GM21529 (cell line): Measurements from ENCODE around the gene VEGFB.

Experiments used
- ATAC-seq: cut with Tn5 transposase; IDR thresholded peaks from one replicate; pipeline ENCODE4 v1.9.1; 2021; ENCODE audit not compliant: unreplicated experiment

The VEGFB gene

GRCh38 chr11:64245797-64246620 lies 11.6 kb downstream of the VEGFB start:
- ATAC-seq = no peak

- peak; percentile 3 for ATAC-seq
Observed at GRCh38 chr11:64246621-64246870, 12.2 kb downstream of the VEGFB start.

DNA sequence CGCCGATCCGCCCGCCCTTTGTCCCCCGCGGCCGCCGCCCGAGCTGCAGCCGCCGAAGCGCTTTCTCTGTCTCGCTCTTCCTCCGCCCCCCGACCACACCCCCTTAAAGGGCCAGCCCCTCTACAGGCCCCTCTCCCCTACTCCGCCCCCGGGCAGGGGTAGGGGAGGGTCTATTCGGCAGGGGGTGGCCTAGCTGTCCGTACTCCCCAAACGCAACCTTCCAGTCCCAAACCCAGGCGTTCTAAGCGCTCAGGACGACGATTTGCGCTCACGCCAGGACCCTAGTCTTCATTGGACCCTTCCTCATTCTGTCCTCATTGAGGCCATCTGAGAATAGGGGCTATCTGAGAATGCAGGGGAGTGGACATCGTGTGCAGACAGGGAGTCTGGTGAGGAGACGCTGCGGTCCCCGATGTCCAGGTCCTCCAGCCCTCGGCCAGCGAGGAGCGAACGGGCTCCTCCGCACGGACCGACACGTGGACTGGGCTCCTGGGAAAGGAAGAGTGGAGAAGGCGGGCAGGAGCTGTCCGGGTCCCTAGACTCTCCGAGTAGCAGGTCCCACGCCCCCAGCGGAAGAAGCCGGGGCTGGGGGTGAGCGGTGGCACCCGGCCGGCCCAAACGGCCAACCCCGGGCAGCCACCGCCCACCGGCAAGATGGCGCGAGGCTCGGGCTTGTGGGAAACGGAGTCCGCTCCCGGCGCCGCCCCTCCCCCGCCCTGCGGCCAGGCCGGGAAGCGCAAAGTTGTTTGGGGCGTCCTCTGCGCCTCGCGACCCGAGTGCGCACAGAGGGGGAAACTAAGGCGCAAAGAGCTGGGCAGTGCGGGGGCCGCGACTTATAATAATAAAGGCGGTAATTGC lies 12.7 kb downstream of the VEGFB start, which contains the start of gene PPP1R14B:
TSS of gene PPP1R14B (minus strand) at position 73 of the 858 bp plus-strand sequence. CDS start 270 bp downstream, outside the sequence.
- ATAC-seq = peak; percentile 34

DNA sequence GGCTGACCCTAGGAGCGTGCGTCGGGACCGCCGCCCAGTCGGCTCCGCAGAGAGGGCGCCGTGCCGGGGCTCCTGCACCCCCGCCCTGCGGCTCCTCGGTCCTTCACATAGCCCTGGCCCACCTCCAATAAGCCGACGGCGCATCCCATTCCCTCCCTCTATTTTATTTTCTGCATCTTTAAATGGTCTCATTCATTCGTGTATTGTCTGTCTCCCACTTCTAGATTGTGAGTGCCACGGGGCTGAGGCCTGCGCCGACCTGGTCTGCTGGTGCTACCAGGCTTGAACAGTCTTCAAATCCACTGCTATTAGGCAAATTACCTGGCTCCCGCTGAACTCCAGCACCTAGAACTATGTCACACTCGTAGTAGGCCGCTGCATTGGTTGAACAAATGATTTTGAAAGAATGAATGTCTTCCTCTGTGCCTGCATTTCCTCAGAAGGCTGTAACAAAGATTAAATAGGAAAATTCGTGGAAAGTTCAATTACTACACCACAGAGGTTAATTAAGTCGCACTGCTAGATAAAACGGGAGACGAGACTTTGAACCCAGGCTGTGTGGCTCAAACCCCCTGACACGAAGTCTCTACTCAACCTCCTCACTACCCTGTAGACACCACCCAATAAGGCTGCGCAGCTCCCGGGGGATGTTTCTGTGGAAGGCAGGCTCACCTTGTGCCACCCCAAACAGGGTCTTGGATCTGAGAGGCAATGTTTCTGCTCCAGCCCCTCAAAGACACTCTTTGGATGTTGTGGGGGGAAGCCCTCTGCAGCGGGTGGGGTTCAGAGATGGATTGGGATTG lies 13.5 kb downstream of the VEGFB start:
- no peak for ATAC-seq

- ATAC-seq = no peak
Observed at GRCh38 chr11:64248578-64248977, 14.2 kb downstream of the VEGFB start.

DNA sequence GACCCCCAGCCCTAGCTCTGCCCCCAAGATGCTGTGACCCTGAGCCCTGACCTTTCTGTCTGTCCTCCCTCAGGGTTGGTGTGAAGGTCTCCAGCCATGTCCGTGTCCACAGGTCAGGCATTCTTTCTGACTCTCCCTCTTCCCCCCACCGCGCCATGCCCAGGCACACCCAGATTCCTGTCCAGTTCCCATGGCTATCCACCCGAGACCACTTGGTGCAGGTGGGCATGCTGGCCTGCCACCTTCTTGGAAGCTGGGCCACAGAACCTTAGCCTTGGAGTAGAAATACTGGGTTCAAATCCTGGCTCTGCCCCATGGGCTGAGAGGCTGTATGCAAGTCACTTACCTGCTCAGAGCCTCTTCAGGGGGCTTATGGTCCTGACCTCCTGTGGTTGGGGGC lies 14.7 kb downstream of the VEGFB start:
- no peak for ATAC-seq

DNA sequence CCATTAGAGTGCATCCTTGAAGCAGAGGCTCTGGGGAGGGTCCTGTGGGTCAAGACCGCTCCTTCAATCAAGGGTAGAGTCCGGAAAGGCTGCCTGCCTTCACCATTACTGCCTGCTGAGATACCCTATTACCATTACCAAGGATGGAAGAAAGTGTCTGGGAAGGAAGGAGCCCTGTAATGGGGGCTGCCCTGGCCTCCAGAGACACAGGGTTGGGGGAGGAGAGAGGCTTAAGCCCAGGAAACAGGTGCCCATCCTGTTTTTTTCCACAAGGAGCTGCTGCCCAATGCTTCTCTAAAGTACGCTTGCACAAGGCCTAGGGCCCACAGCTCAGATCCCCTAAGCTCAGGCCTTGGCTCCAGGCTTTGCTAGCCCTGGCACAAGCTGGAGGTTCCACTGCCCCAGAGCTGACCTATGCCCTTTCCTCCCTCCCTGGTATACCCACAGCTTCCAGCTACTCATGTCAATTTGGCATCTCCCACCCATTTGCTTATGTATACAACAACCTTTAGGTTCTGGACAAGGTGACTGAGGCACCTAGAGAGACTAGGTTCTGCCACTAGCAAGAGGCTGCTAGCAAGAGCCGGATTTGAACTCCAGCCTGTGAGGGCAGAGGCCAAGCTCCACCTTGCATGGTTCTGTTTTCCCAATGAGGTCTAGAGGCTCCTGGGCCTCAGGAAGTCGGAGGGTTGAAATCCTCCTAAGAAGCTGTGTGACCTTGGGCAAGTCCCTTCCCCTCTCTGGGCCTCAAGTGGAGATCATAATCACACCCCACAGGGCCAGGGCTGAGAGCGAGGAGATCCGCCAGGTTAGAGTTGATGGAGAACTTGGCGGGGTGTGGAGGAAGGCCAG lies 15.4 kb downstream of the VEGFB start:
- ATAC-seq = no peak

DNA sequence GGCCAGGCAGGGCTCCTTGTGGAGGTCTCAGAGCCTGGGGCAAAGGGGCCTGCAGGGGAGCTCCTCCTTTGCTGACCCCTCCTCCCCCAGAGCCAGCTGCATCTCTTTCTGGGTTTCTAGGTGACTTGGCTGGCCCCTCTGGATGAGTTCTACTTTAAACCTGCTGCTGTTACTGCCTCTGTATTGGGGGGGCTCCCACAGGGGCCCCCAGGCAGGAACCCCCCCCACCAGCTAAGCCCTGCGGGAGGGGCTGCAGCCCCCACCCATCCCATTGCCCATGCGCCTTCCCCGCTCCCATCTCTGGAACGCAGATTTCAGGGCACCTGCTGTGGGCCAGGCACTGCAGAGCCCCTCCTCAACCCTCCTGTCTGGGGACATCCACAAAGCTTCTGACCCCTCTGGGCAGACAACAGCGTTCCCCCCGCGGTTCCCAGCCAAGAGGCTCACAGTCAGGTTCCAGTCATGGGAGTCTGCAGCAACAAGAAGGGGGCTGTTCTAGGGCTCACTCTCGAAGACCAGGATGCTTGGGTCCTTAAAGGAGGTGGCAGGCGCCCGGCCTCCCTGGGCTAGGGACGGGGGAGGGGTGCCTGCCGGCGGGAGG lies 16.1 kb downstream of the VEGFB start:
- no peak for ATAC-seq

DNA sequence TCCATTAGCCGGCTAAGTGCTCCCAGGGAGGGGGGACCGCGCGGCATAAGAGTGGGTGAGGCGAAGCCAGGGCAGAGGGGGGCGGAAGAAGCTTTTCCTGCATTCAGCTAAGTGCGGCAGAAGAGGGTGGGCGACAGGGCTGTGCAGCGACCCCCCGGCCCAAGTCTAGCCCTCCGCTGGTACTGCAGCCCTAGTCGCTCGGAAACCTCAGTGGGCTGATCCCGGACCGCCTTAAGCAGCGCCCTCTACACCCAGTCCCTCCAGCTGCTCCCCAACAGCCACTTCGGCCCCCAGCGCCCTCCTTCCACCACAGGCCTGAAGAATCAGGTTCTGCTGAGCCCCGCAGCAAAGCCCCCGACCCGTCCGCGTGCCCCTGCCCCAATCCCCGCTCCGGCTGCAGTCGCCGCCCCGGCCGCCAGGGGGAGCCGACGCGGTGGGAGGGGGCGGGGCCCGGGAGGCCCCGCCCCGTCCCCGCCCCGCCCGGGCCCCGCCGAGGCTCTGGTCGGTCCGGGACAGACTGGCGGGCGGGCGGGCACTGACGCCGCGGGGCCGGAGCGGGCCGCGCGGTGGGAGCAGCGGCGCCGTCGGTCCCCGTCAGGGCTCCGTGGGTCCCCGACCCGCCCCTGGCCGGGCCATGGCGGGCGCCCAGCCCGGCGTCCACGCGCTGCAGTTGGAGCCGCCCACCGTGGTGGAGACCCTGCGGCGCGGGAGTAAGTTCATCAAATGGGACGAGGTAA lies 16.8 kb downstream of the VEGFB start, which contains the start of gene PLCB3:
TSS of gene PLCB3 (plus strand) at position 515 of the 737 bp plus-strand sequence. CDS start at position 635, 120 bp downstream.
- ATAC-seq = peak; percentile 43

DNA sequence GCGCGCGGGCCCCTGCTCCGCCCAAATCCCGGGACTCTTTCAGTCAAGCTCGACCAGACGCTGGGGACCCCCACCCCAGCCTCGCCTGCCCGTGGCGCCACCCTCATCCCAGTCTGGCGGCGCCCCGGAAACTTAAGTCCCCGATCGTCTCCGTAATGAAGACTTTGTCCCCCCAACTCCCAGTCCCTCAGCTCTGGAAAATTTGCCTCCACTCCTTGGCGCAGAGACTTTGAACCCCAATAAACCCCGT lies 17.3 kb downstream of the VEGFB start:
- ATAC-seq = no peak

DNA sequence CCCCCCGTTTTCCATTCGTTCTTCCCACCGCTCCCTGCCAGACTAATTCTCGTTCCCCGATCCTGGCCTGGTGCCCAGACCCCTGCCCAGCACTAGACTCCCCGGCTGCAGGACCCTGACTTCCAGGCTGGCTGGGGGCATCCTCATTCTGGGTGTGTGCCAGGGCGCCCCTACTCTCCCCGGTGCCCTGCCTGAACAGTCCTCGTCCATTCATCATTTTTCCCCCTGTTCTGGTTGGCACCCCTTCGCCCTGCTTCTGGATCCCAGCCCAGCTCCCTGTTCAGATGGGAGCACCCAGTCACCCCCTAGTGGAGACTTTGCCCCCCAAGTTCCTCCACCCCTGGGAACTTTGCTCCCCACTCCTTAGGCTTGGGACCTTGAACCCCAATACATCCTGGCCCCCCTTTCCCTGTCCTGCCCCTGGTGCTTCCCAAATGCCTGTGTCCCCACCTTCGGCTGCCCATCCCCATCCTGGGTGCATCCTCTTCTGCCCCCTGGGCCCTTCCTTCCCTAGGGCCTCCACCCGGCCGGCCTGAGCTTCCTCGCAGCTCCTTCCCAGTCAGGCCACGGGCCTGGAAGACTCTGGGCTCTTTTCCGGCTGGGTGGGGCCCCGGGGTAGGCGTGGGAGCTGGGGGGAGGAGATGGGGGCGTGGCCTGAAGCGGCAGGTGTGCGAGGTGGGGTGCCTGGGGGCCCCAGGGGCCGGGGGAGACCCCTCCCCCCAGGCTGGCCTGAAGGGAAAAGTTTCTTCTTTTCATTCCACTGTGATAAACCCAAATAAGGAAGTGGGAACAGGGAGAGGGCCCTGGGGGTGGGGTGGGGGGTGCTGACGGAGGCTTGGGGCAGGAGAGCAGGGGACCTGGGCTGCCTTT lies 17.9 kb downstream of the VEGFB start:
- no peak for ATAC-seq

- no peak for ATAC-seq
Observed at GRCh38 chr11:64253043-64253442, 18.7 kb downstream of the VEGFB start.

DNA sequence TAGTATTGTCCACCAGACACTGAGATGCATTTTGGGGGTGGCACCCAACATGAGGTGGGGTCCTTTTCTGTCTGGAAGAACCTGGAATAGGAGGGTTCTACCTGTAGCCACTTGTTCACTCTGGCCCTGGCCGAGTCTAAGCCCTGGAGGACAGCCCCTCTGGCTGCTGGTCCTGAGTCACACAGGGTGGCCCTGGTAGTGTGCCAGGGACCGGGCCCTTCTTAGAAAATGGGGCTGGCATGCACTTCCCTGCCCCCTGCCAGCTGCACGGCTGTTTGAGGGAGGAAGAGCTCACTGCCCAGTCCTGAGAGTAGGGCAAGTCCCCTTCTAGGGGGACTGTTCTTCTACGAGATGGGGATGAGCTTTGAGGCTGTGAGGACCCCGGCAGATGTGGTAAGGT lies 19.1 kb downstream of the VEGFB start:
- no peak for ATAC-seq

DNA sequence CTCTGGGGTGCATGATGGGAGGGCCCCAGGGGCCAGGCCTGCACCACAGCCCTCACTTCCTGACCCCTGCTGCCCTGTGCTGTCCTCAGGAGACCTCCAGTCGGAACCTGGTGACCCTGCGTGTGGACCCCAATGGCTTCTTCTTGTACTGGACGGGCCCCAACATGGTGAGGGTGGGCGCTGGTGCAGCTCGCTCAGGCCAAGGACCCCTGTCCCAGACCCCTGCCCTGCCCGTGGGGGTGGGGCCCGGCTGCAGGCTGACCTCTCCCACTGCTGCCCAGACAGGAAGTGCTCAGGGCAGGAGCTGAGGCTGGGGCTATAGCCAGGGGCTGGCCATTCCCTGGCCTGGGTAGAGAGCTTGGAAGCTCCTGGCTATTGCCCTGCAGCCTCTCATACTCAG lies 19.9 kb downstream of the VEGFB start:
- no peak for ATAC-seq

DNA sequence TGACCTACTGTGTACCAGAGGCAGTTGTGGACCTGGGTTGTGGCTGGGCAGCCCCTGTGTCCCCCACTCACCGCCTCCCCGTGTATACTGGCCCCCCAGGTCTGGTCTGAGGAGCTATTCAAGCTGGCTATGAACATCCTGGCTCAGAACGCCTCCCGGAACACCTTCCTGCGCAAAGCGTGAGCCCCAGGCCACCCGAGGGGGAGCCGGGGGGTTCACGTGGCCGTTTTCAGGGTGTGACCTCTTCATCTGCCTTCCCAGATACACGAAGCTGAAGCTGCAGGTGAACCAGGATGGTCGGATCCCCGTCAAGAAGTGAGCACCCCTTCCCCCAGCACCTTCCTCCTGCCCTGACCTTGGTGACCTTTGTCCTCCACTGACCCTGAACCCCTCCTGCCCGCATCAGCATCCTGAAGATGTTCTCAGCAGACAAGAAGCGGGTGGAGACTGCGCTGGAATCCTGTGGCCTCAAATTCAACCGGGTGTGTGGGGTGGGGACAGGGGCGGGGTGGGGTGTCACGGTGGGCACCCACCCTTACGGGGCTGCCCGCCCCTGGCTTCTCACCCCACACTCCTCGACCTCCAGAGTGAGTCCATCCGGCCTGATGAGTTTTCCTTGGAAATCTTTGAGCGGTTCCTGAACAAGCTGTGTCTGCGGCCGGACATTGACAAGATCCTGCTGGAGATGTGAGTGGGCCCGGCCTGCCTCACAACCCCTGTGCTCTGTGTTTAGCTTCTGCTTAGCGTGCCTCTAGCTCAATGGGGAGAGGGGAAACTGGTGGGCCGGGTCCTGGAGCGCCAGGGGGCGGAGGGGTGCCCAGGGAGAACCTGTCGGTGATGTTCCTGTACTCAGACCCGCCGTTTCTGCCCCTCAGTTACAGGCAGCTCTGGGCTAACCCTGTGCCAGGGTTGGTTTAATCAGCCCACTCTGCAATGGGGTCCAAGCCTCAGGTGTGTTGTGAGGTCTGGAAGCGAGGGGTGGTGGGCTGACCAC lies 21.0 kb downstream of the VEGFB start:
- no peak for ATAC-seq

DNA sequence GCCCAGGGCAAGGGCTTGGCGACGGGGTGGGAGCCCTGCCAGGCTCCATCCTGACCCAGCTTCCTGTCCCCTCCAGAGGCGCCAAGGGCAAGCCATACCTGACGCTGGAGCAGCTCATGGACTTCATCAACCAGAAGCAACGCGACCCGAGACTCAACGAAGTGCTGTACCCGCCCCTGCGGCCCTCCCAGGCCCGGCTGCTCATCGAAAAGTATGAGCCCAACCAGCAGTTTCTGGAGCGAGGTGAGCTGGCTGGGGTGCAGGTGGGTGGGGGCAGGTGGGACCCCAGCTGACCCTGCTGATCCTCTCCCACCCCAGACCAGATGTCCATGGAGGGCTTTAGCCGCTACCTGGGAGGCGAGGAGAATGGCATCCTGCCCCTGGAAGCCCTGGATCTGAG lies 21.9 kb downstream of the VEGFB start:
- ATAC-seq = no peak

GRCh38 chr11:64258356-64258755 lies 24.0 kb downstream of the VEGFB start:
- no peak for ATAC-seq
